A673 (cell line): ENCODE measurements around the gene GPS1. TPM values are rescaled to one million over a fixed set of nuclear protein-coding genes. Genes with fewer than 3 reads are reported as not detected.

Experiments
- BruUV-seq: library from RNA; stranded (reverse); fragments of 400-500 nt; replicated peaks from 2 replicates; lab custom pipeline; 2021; lab: Mats Ljungman, UMichigan
- CTCF ChIA-PET: fragments of 300-600 bp; sonication (Branson Sonifier 250); formaldehyde crosslinking; loops from one replicate; lab custom pipeline; 2022; ENCODE audit warnings: antibody characterized with exemption; lab: Charles Lee
- POLR2A ChIA-PET: fragments of 300-600 bp; sonication (Branson Sonifier 250); formaldehyde crosslinking; loops from one replicate; lab custom pipeline; 2022; ENCODE audit warnings: antibody characterized with exemption; ENCODE audit not compliant: low non-redundant PET; lab: Charles Lee
- DNase-seq: peaks from one replicate; pipeline ENCODE4 v3.0.0-alpha.2; 2015; ENCODE audit warnings: low spot score
- H3K27ac ChIP-seq: fragments of 200-600 bp; sonication (generic); 2 replicates; pipeline ENCODE4 v1.5.1; 2016; ENCODE audit warnings: mixed run types, low read depth, mild to moderate bottlenecking, mixed read lengths, antibody characterized with exemption, low read length; ENCODE audit not compliant: poor library complexity, severe bottlenecking
- H3K27me3 ChIP-seq: fragments of 200-600 bp; sonication (generic); replicated peaks from 2 replicates; pipeline ENCODE4 v1.6.1; 2017; ENCODE audit warnings: mixed run types, low read depth, mild to moderate bottlenecking, mixed read lengths, antibody characterized with exemption, low read length; ENCODE audit not compliant: insufficient read depth, poor library complexity
- H3K36me3 ChIP-seq: fragments of 200-600 bp; sonication (generic); 2 replicates; pipeline ENCODE4 v1.6.1; 2016; ENCODE audit warnings: mixed run types, mild to moderate bottlenecking, mixed read lengths, antibody characterized with exemption, low read length; ENCODE audit not compliant: insufficient read depth, poor library complexity, severe bottlenecking
- H3K4me1 ChIP-seq: fragments of 200-600 bp; sonication (generic); 2 replicates; pipeline ENCODE4 v1.6.1; 2017; ENCODE audit warnings: mixed run types, mild to moderate bottlenecking, mixed read lengths, antibody characterized with exemption, low read length; ENCODE audit not compliant: insufficient read depth, poor library complexity, severe bottlenecking
- H3K4me3 ChIP-seq: fragments of 200-600 bp; sonication (generic); 2 replicates; pipeline ENCODE4 v1.5.1; 2016; ENCODE audit warnings: low read depth, mixed run types, mild to moderate bottlenecking, mixed read lengths, low read length; ENCODE audit not compliant: poor library complexity, severe bottlenecking
- H3K9me3 ChIP-seq: fragments of 200-600 bp; sonication (generic); 2 replicates; pipeline ENCODE4 v1.6.1; 2016; ENCODE audit warnings: mixed run types, low read depth, mild to moderate bottlenecking, mixed read lengths, antibody characterized with exemption, low read length; ENCODE audit not compliant: poor library complexity, severe bottlenecking
- EZH2 ChIP-seq: fragments of 200-600 bp; sonication (generic); IDR thresholded peaks from 2 replicates; pipeline ENCODE4 v1.6.1; 2017; ENCODE audit warnings: borderline replicate concordance, low read depth, mild to moderate bottlenecking, mixed read lengths, antibody characterized with exemption, low read length; ENCODE audit not compliant: poor library complexity, severe bottlenecking
- intact Hi-C: fragments of 100-400 bp; cut with micrococcal nuclease; formaldehyde crosslinking; loops from one replicate; pipeline ENCODE4 v1.10.0; 2022; ENCODE audit not compliant: unreplicated experiment
- total RNA-seq: library from RNA; stranded (reverse); gene quantifications from 2 replicates; pipeline ENCODE4 v1.2.3, GENCODE V29; 2021
- TF ChIP-seq, protein P1 (sequence below): fragments of 300-800, 200-600 bp; sonication (generic); conservative IDR thresholded peaks from 2 replicates; pipeline ENCODE4 v1.5.1; 2017; ENCODE audit warnings: low read depth, mild to moderate bottlenecking, antibody characterized with exemption, low read length, moderate library complexity, mixed read lengths

Gene GPS1
- total RNA-seq, 1 experiment from 2014 or later, result 162 TPM

GRCh38 chr17:82050761-82051641, 697 bp upstream of the GPS1 start:
- Histone ChIP-seq H3K4me3 (peak overlapping the region; percentile 96), H3K27me3 (no peaks in the 10 kb centered on the region), H3K36me3 (peaks cover 43% of the 10 kb centered on the region), H3K4me1 (peaks cover 9% of the 10 kb centered on the region), H3K9me3 (no peaks in the 10 kb centered on the region), H3K27ac (peak overlapping the region; percentile 72)
- no peak for TF ChIP-seq EZH2
- TF ChIP-seq, protein P1, sequence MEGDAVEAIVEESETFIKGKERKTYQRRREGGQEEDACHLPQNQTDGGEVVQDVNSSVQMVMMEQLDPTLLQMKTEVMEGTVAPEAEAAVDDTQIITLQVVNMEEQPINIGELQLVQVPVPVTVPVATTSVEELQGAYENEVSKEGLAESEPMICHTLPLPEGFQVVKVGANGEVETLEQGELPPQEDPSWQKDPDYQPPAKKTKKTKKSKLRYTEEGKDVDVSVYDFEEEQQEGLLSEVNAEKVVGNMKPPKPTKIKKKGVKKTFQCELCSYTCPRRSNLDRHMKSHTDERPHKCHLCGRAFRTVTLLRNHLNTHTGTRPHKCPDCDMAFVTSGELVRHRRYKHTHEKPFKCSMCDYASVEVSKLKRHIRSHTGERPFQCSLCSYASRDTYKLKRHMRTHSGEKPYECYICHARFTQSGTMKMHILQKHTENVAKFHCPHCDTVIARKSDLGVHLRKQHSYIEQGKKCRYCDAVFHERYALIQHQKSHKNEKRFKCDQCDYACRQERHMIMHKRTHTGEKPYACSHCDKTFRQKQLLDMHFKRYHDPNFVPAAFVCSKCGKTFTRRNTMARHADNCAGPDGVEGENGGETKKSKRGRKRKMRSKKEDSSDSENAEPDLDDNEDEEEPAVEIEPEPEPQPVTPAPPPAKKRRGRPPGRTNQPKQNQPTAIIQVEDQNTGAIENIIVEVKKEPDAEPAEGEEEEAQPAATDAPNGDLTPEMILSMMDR, result no peak
- BruUV-seq, result no TSS peak
- POLR2A ChIA-PET, result interaction anchor here (0.6 kb wide), 2 partner anchors 37 to 185 kb away, joined by 4 read pairs; no protein-coding TSS in a partner anchor
- CTCF ChIA-PET, result interaction anchor here (0.5 to 1.7 kb wide), 2 partner anchors 10 to 13 kb away, joined by 4 to 5 read pairs; partner anchors contain the start of gene DCXR
- intact Hi-C loops, result no loop called here
- no peak for DNase-seq

DNA sequence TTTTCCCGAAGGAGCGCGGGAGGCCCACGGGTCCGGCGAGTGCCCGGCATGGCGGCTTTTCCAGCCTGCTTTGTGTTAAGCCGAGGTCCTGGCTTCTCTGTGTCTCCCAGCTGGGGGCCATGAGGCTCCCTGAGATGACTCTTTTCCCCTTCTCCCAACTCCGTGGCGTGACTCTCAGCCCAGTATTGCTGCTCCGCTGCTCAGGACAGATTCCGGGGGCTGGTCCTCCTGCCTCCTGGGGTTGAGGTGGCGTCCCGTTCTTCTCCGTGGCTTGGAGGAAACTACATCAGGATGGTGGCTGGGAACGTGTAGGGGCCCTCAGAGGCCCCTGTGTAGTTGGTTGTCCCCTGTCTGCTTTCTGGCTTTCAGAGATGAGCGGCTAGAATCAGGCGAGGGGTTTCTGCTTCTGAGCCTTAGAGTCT, 951 bp downstream of the GPS1 start:
- BruUV-seq, result no TSS peak
- H3K4me1 ChIP-seq, result peaks cover 9% of the 10 kb centered on the region
- DNase-seq, result no peak
- no peaks in the 10 kb centered on the region for H3K9me3 ChIP-seq
- H3K27ac ChIP-seq, result peak overlapping the region; percentile 73
- peak overlapping the region; percentile 96 for H3K4me3 ChIP-seq
- H3K36me3 ChIP-seq, result peaks cover 55% of the 10 kb centered on the region
- intact Hi-C loops, result no loop called here
- H3K27me3 ChIP-seq, result no peaks in the 10 kb centered on the region
- TF ChIP-seq EZH2, result no peak
- TF ChIP-seq, protein P1, result no peak
- POLR2A ChIA-PET, result no interaction called here
- CTCF ChIA-PET, result interaction anchor here (0.6 kb wide), 1 partner anchor 26 kb away, joined by 5 read pairs; no protein-coding TSS in a partner anchor

DNA sequence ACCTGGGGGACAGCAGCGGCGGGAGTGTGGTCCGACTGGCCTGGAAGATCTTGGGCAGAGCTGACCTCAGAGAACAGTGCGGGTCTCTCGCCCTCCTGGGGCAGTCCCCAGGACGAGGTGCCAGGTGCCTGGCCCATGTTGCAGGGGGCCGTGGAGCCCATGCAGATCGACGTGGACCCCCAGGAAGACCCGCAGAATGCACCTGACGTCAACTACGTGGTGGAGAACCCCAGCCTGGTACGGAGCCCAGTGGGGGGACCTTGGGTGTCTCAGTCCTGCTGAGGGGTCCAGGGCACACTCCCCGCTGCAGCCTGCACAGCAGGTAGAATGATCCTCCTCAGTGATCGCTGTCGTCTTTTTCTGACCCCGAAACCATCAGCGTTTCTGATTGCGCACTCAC, 1.4 kb downstream of the GPS1 start:
- ChIA-PET CTCF (interaction anchor here (0.8 kb wide), 1 partner anchor 15 kb away, joined by 5 read pairs; the partner anchor contains the start of gene DCXR), POLR2A (no interaction called here)
- TF ChIP-seq EZH2, result no peak
- TF ChIP-seq, protein P1, result no peak
- peaks cover 9% of the 10 kb centered on the region for H3K4me1 ChIP-seq
- no TSS peak for BruUV-seq
- H3K4me3 ChIP-seq, result peak overlapping the region; percentile 96
- H3K27ac ChIP-seq, result peak overlapping the region; percentile 73
- H3K27me3 ChIP-seq, result no peaks in the 10 kb centered on the region
- no peaks in the 10 kb centered on the region for H3K9me3 ChIP-seq
- DNase-seq, result no peak
- H3K36me3 ChIP-seq, result peaks cover 56% of the 10 kb centered on the region
- intact Hi-C loops, result no loop called here
